ENCODE measurements around the gene IRF9.

DNA sequence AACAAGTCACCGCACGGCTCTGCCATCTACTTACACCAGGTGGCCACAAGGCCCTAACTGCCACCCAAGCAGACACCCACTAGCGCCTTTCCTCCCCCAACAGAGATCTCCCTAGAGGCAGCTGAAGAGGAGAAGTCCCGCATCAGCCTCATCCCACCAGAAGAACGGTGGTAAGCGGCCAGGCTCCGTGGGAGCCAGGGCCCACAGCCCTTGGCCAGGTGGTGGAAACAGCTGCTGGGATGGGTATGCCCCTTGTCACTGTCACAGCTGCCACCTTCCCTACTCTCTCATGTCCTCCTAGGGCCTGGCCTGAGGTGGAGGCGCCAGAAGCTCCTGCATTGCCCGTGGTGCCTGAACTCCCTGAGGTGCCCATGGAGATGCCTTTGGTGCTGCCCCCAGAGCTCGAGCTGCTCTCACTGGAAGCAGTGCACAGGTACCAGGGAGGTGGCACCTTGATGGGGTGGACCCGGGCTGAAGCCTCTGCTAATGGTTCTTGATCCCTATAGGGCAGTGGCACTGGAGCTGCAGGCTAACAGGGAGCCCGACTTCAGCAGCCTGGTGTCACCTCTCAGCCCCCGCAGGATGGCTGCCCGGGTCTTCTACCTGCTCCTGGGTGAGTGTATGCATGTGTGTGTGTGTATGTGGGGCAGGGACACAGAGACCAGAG lies 18.4 kb downstream of the IRF9 start:
- no peak for TF ChIP-seq EZH2 (IDR thresholded peaks at IDR 0.05; ENCODE audit: borderline replicate concordance, low read length)
- TF ChIP-seq, protein P1, sequence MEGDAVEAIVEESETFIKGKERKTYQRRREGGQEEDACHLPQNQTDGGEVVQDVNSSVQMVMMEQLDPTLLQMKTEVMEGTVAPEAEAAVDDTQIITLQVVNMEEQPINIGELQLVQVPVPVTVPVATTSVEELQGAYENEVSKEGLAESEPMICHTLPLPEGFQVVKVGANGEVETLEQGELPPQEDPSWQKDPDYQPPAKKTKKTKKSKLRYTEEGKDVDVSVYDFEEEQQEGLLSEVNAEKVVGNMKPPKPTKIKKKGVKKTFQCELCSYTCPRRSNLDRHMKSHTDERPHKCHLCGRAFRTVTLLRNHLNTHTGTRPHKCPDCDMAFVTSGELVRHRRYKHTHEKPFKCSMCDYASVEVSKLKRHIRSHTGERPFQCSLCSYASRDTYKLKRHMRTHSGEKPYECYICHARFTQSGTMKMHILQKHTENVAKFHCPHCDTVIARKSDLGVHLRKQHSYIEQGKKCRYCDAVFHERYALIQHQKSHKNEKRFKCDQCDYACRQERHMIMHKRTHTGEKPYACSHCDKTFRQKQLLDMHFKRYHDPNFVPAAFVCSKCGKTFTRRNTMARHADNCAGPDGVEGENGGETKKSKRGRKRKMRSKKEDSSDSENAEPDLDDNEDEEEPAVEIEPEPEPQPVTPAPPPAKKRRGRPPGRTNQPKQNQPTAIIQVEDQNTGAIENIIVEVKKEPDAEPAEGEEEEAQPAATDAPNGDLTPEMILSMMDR (IDR thresholded peaks at IDR 0.05; ENCODE audit: low read length): no peak

All from OCI-LY1 (cell line).